Colonic mucosa (tissue), 4 donors: ENCODE data around the gene SHH. TPM values are rescaled to one million over a fixed set of nuclear protein-coding genes. Genes with fewer than 3 reads are reported as not detected.

ENCODE experiments used
- DNase-seq: peaks from one replicate; pipeline ENCODE4 v3.0.0-alpha.2; 2020
- H3K27ac ChIP-seq: fragments of 200-600 bp; one replicate; pipeline ENCODE4 v1.8.0; 2021
- H3K27me3 ChIP-seq: fragments of 200-600 bp; one replicate; pipeline ENCODE4 v1.8.0; 2021
- H3K36me3 ChIP-seq: fragments of 200-600 bp; one replicate; pipeline ENCODE4 v1.8.0; 2021
- H3K4me1 ChIP-seq: fragments of 200-600 bp; one replicate; pipeline ENCODE4 v1.8.0; 2021; ENCODE audit warnings: mild to moderate bottlenecking
- H3K4me3 ChIP-seq: fragments of 200-600 bp; one replicate; pipeline ENCODE4 v1.8.0; 2021
- H3K9ac ChIP-seq, 2 donors: one replicate each; pipeline ENCODE4 v1.7.0; 2013; ENCODE audit warnings: control low read depth in 2 of 2, low read depth in 2 of 2, low read length in 2 of 2
- H3K9me3 ChIP-seq: fragments of 200-600 bp; one replicate; pipeline ENCODE4 v1.8.0; 2021
- CTCF ChIP-seq: fragments of 200-600 bp; IDR thresholded peaks from one replicate; pipeline ENCODE4 v1.8.0; 2022; ENCODE audit warnings: antibody characterized with exemption, mild to moderate bottlenecking
- intact Hi-C: fragments of 100-400 bp; cut with DNase I; formaldehyde crosslinking; loops from one replicate; pipeline ENCODE4 v1.14.1; 2022
- total RNA-seq, 2 donors: library from RNA; stranded (reverse); fragmentation: NEBNext Ultra II Directional in 1 of 2; extraction: Animal tissue kit (Norgen Biotek cat#: 25700) in 1 of 2; gene quantifications; one replicate each; pipeline ENCODE4 v1.2.1, GENCODE V29; 2021
- donor health status: healthy.
- donor health status: DM: no; HTN: no; CAD: no.
- donor health status: DM: no; HTN: no; CAD: no.

Gene SHH
- total RNA-seq, 2 donors from 2014 or later, result 5.6 to 8.1 TPM

GRCh38 chr7:155766386-155766785 lies 45.9 kb downstream of the SHH start:
- no peaks in the 10 kb centered on the region for H3K4me1 ChIP-seq
- H3K27ac ChIP-seq, result no peak overlapping the region
- no peaks in the 10 kb centered on the region for H3K9me3 ChIP-seq
- H3K27me3 ChIP-seq, result no peaks in the 10 kb centered on the region
- no peak for DNase-seq
- H3K36me3 ChIP-seq, result peaks cover 19% of the 10 kb centered on the region
- intact Hi-C loops, result loop anchor here (10.0 kb wide), 2 partner anchors 172 to 352 kb away; no protein-coding TSS in a partner anchor
- no peak for TF ChIP-seq CTCF
- no peak overlapping the region for H3K9ac ChIP-seq
- H3K4me3 ChIP-seq, result no peak overlapping the region

- Histone ChIP-seq H3K9me3 (no peaks in the 10 kb centered on the region), H3K4me1 (no peaks in the 10 kb centered on the region), H3K9ac (no peak overlapping the region), H3K27ac (no peak overlapping the region), H3K36me3 (peaks cover 19% of the 10 kb centered on the region), H3K27me3 (no peaks in the 10 kb centered on the region), H3K4me3 (no peak overlapping the region)
- no peak for DNase-seq
- intact Hi-C loops, result loop anchor here (10.0 kb wide), 2 partner anchors 171 to 351 kb away; no protein-coding TSS in a partner anchor
- no peak for TF ChIP-seq CTCF
Observed at GRCh38 chr7:155765458-155765857, 46.8 kb downstream of the SHH start.

GRCh38 chr7:155764438-155764793 lies 47.8 kb downstream of the SHH start:
- H3K36me3 ChIP-seq, result peaks cover 14% of the 10 kb centered on the region
- intact Hi-C loops, result loop anchor here (10.0 kb wide), 2 partner anchors 170 to 350 kb away; no protein-coding TSS in a partner anchor

GRCh38 chr7:155763691-155764437 lies 48.4 kb downstream of the SHH start:
- peaks cover 11% of the 10 kb centered on the region for H3K36me3 ChIP-seq
- intact Hi-C loops, result loop anchor here (10.0 kb wide), 2 partner anchors 169 to 349 kb away; no protein-coding TSS in a partner anchor
- no peaks in the 10 kb centered on the region for H3K27me3 ChIP-seq
- no peaks in the 10 kb centered on the region for H3K9me3 ChIP-seq
- DNase-seq, result no peak
- no peaks in the 10 kb centered on the region for H3K4me1 ChIP-seq
- H3K4me3 ChIP-seq, result no peak overlapping the region
- TF ChIP-seq CTCF, result no peak
- H3K9ac ChIP-seq, result no peak overlapping the region
- H3K27ac ChIP-seq, result no peak overlapping the region

More at GRCh38 chr7:155764438-155764793, 47.8 kb downstream of the SHH start:
- Histone ChIP-seq H3K9ac (peak overlapping the region in 1 of 2 donors; percentile 25), H3K9me3 (no peaks in the 10 kb centered on the region), H3K27me3 (no peaks in the 10 kb centered on the region), H3K4me3 (no peak overlapping the region), H3K4me1 (no peaks in the 10 kb centered on the region), H3K27ac (no peak overlapping the region)
- DNase-seq, result no peak
- no peak for TF ChIP-seq CTCF

- H3K27ac ChIP-seq, result no peak overlapping the region
- no peaks in the 10 kb centered on the region for H3K27me3 ChIP-seq
- H3K36me3 ChIP-seq, result peaks cover 11% of the 10 kb centered on the region
- DNase-seq, result no peak
- no peak overlapping the region for H3K9ac ChIP-seq
- no peaks in the 10 kb centered on the region for H3K4me1 ChIP-seq
- no peaks in the 10 kb centered on the region for H3K9me3 ChIP-seq
- no peak overlapping the region for H3K4me3 ChIP-seq
- intact Hi-C loops, result loop anchor here (10.0 kb wide), 2 partner anchors 168 to 348 kb away; no protein-coding TSS in a partner anchor
- TF ChIP-seq CTCF, result no peak
Observed at GRCh38 chr7:155763122-155763521, 49.1 kb downstream of the SHH start.
